ENCODE data around the gene ZNF831. TPM values are rescaled to one million over a fixed set of nuclear protein-coding genes. Genes with fewer than 3 reads are reported as not detected.

Gene ZNF831
- total RNA-seq, 1 experiment from 2014 or later: not detected

DNA sequence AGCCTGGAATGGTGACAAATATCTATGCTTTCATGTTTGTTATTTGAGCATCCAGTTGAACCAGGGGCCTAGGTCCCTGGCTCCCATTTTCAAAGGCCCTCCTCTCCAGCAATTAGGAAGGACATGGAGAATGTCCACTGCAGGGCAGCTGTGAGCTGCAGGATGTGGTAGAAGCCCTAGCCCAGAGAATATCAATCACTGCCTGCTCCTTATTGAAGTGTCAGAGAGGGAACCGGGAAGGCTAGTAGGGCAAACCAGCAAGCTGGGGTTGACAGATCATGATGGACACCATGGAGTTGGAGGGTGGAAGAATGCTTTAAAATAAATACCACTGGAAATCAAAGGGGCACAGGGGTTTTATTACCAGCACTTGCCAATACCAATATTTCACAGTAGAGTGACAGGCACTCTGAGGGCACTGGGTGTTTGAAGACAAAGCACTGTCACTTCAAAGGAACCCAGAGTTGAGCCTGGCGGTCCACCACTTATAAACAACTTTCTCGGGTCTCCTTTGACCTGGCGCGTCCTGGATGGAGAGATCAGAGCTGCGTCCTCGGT, 47.7 kb downstream of the ZNF831 start:
- Histone ChIP-seq H3K4me1 (ENCODE audit: low read length) (no peaks in the 10 kb centered on the region), H3K9me3 (ENCODE audit: low read length) (no peaks in the 10 kb centered on the region), H3K27me3 (ENCODE audit: low read length) (no peaks in the 10 kb centered on the region), H3K36me3 (ENCODE audit: insufficient read depth, low read length) (no peaks in the 10 kb centered on the region), H3K9me2 (replicated peaks; ENCODE audit: insufficient read depth, low read length) (no peaks in the 10 kb centered on the region), H3K4me3 (ENCODE audit: low read length) (no peak overlapping the region), H4K20me1 (ENCODE audit: insufficient read depth, low read depth, low read length) (no peaks in the 10 kb centered on the region), H3K79me2 (ENCODE audit: low read length) (no peaks in the 10 kb centered on the region), H2AFZ (ENCODE audit: low read length) (no peak overlapping the region), H3K27ac (ENCODE audit: low read length) (no peak overlapping the region), H3K9ac (ENCODE audit: low read length) (no peak overlapping the region), H3K4me2 (ENCODE audit: low read depth, low read length, poor library complexity, severe bottlenecking) (no peak overlapping the region)
- DNase-seq: no peak

DNA sequence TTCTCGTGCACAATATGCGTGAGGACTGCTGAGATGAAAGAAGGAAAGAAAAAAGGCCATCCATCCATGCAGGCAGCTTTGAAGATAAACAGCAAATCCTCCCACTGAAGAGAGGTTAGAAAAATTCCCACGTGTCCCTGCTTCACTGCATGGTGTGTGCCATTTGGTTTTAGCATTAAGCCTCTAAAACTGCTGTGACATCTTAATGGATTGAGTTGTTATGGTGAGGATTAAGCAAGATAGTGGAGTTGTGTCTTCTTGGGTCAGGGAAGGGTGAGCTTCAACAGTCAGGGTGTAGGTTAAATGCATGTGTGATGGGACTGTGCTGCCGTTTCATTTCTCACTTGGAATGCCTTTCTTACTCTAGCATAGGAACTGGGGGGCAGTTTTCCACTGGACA, 50.5 kb downstream of the ZNF831 start:
- no peaks in the 10 kb centered on the region for H3K36me3 ChIP-seq (ENCODE audit: insufficient read depth, low read length)

GRCh38 chr20:59214606-59215547, 51.3 kb downstream of the ZNF831 start:
- Histone ChIP-seq H4K20me1 (ENCODE audit: insufficient read depth, low read depth, low read length) (no peaks in the 10 kb centered on the region), H2AFZ (ENCODE audit: low read length) (no peak overlapping the region), H3K27ac (ENCODE audit: low read length) (no peak overlapping the region), H3K9ac (ENCODE audit: low read length) (no peak overlapping the region), H3K4me2 (ENCODE audit: low read depth, low read length, poor library complexity, severe bottlenecking) (no peak overlapping the region), H3K4me3 (ENCODE audit: low read length) (no peak overlapping the region), H3K79me2 (ENCODE audit: low read length) (no peaks in the 10 kb centered on the region), H3K27me3 (ENCODE audit: low read length) (no peaks in the 10 kb centered on the region), H3K36me3 (ENCODE audit: insufficient read depth, low read length) (no peaks in the 10 kb centered on the region), H3K9me3 (ENCODE audit: low read length) (no peaks in the 10 kb centered on the region), H3K4me1 (ENCODE audit: low read length) (no peaks in the 10 kb centered on the region), H3K9me2 (replicated peaks; ENCODE audit: insufficient read depth, low read length) (no peaks in the 10 kb centered on the region)
- no peak for DNase-seq

More for the DNA sequence above, 50.5 kb downstream of the ZNF831 start:
- Histone ChIP-seq H3K4me1 (ENCODE audit: low read length) (no peaks in the 10 kb centered on the region), H3K4me2 (ENCODE audit: low read depth, low read length, poor library complexity, severe bottlenecking) (no peak overlapping the region), H3K9me3 (ENCODE audit: low read length) (no peaks in the 10 kb centered on the region), H3K9me2 (replicated peaks; ENCODE audit: insufficient read depth, low read length) (no peaks in the 10 kb centered on the region), H4K20me1 (ENCODE audit: insufficient read depth, low read depth, low read length) (no peaks in the 10 kb centered on the region), H2AFZ (ENCODE audit: low read length) (no peak overlapping the region), H3K79me2 (ENCODE audit: low read length) (no peaks in the 10 kb centered on the region), H3K27me3 (ENCODE audit: low read length) (no peaks in the 10 kb centered on the region), H3K4me3 (ENCODE audit: low read length) (no peak overlapping the region), H3K27ac (ENCODE audit: low read length) (no peak overlapping the region), H3K9ac (ENCODE audit: low read length) (no peak overlapping the region)
- no peak for DNase-seq

GRCh38 chr20:59217173-59217572, 53.6 kb downstream of the ZNF831 start:
- Histone ChIP-seq H3K9me3 (ENCODE audit: low read length) (no peaks in the 10 kb centered on the region), H4K20me1 (ENCODE audit: insufficient read depth, low read depth, low read length) (no peaks in the 10 kb centered on the region), H3K9ac (ENCODE audit: low read length) (no peak overlapping the region), H3K4me2 (ENCODE audit: low read depth, low read length, poor library complexity, severe bottlenecking) (no peak overlapping the region), H3K36me3 (ENCODE audit: insufficient read depth, low read length) (no peaks in the 10 kb centered on the region), H3K27ac (ENCODE audit: low read length) (no peak overlapping the region), H2AFZ (ENCODE audit: low read length) (no peak overlapping the region), H3K27me3 (ENCODE audit: low read length) (no peaks in the 10 kb centered on the region; the same call in 1 of the 2 replicates), H3K79me2 (ENCODE audit: low read length) (no peaks in the 10 kb centered on the region), H3K4me3 (ENCODE audit: low read length) (no peak overlapping the region), H3K9me2 (replicated peaks; ENCODE audit: insufficient read depth, low read length) (no peaks in the 10 kb centered on the region), H3K4me1 (ENCODE audit: low read length) (no peaks in the 10 kb centered on the region)
- no peak for DNase-seq

DNA sequence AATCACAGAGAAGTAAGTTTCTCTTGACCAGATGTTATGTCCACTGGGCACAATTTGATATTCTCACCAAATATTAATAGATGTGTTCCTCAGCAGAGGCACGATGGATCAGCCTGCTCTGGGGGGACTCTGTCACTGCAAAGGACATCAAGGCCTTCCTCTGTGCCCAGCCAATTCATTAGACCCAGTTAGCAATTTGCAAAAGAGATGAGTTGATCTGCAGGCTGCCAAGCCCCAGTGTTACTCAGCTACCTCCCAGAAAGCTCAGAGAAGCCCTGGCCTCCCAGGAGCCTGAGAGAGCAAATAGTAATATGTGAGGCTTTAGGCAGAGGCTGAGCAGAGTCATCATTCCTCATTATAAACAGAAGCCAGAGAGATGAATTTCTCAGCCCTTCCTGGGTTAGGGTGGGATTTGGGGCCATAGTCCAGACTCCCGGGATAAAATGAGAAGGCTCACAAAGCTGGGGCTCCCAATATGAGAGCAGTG, 54.2 kb downstream of the ZNF831 start:
- Histone ChIP-seq H2AFZ (ENCODE audit: low read length) (no peak overlapping the region), H3K9me2 (replicated peaks; ENCODE audit: insufficient read depth, low read length) (no peaks in the 10 kb centered on the region), H3K9me3 (ENCODE audit: low read length) (no peaks in the 10 kb centered on the region), H3K36me3 (ENCODE audit: insufficient read depth, low read length) (no peaks in the 10 kb centered on the region), H3K4me3 (ENCODE audit: low read length) (no peak overlapping the region), H3K4me1 (ENCODE audit: low read length) (no peaks in the 10 kb centered on the region), H3K9ac (ENCODE audit: low read length) (no peak overlapping the region), H3K79me2 (ENCODE audit: low read length) (no peaks in the 10 kb centered on the region), H3K27ac (ENCODE audit: low read length) (no peak overlapping the region), H4K20me1 (ENCODE audit: insufficient read depth, low read depth, low read length) (no peaks in the 10 kb centered on the region), H3K27me3 (ENCODE audit: low read length) (no peaks in the 10 kb centered on the region; the same call in 1 of the 2 replicates), H3K4me2 (ENCODE audit: low read depth, low read length, poor library complexity, severe bottlenecking) (no peak overlapping the region)
- no peak for DNase-seq

- Histone ChIP-seq H3K9me3 (ENCODE audit: low read length) (no peaks in the 10 kb centered on the region), H4K20me1 (ENCODE audit: insufficient read depth, low read depth, low read length) (no peaks in the 10 kb centered on the region), H3K4me1 (ENCODE audit: low read length) (no peaks in the 10 kb centered on the region), H3K27me3 (ENCODE audit: low read length) (no peaks in the 10 kb centered on the region; the same call in 1 of the 2 replicates), H2AFZ (ENCODE audit: low read length) (no peak overlapping the region), H3K9me2 (replicated peaks; ENCODE audit: insufficient read depth, low read length) (no peaks in the 10 kb centered on the region), H3K27ac (ENCODE audit: low read length) (no peak overlapping the region), H3K9ac (ENCODE audit: low read length) (no peak overlapping the region), H3K4me2 (ENCODE audit: low read depth, low read length, poor library complexity, severe bottlenecking) (no peak overlapping the region), H3K79me2 (ENCODE audit: low read length) (no peaks in the 10 kb centered on the region), H3K36me3 (ENCODE audit: insufficient read depth, low read length) (no peaks in the 10 kb centered on the region), H3K4me3 (ENCODE audit: low read length) (no peak overlapping the region)
- no peak for DNase-seq
Measured at GRCh38 chr20:59219211-59219610, 55.6 kb downstream of the ZNF831 start.

DNA sequence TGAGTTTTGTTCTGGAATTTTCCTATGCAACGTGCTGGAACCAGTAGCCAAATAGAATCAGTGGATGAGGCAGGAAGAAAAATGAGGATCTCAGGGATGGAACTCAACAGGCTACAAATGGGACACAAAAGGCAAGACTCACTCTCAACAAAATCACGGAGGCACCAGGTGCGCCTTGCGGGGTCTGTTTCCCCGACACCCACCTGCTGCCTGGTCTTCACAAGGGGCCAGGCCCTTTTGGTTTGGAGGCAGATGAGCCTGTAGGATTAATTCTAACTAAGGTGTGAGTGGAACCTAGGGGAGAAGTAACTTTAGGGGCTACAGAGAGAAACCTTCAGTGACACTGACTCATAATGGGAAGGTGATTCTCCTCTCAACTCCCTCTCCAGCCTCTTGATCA, 56.5 kb downstream of the ZNF831 start:
- Histone ChIP-seq H3K79me2 (ENCODE audit: low read length) (no peaks in the 10 kb centered on the region), H3K4me2 (ENCODE audit: low read depth, low read length, poor library complexity, severe bottlenecking) (no peak overlapping the region), H3K9ac (ENCODE audit: low read length) (no peak overlapping the region), H4K20me1 (ENCODE audit: insufficient read depth, low read depth, low read length) (no peaks in the 10 kb centered on the region), H3K27me3 (ENCODE audit: low read length) (no peaks in the 10 kb centered on the region; the same call in 1 of the 2 replicates), H3K4me1 (ENCODE audit: low read length) (no peaks in the 10 kb centered on the region), H3K27ac (ENCODE audit: low read length) (no peak overlapping the region), H3K9me2 (replicated peaks; ENCODE audit: insufficient read depth, low read length) (no peaks in the 10 kb centered on the region), H3K4me3 (ENCODE audit: low read length) (no peak overlapping the region), H3K9me3 (ENCODE audit: low read length) (no peaks in the 10 kb centered on the region), H3K36me3 (ENCODE audit: insufficient read depth, low read length) (no peaks in the 10 kb centered on the region), H2AFZ (ENCODE audit: low read length) (no peak overlapping the region)
- no peak for DNase-seq

GRCh38 chr20:59221049-59221706, 57.6 kb downstream of the ZNF831 start:
- no peak overlapping the region for H3K27ac ChIP-seq (ENCODE audit: low read length)
- DNase-seq: no peak
- no peak overlapping the region for H2AFZ ChIP-seq (ENCODE audit: low read length)

More at GRCh38 chr20:59221049-59221706, 57.6 kb downstream of the ZNF831 start:
- H3K79me2 ChIP-seq (ENCODE audit: low read length): no peaks in the 10 kb centered on the region
- no peak overlapping the region for H3K4me3 ChIP-seq (ENCODE audit: low read length)
- no peak overlapping the region for H3K4me2 ChIP-seq (ENCODE audit: low read depth, low read length, poor library complexity, severe bottlenecking)
- H4K20me1 ChIP-seq (ENCODE audit: insufficient read depth, low read depth, low read length): no peaks in the 10 kb centered on the region
- no peaks in the 10 kb centered on the region for H3K4me1 ChIP-seq (ENCODE audit: low read length)
- H3K36me3 ChIP-seq (ENCODE audit: insufficient read depth, low read length): no peaks in the 10 kb centered on the region
- H3K9ac ChIP-seq (ENCODE audit: low read length): no peak overlapping the region
- H3K27me3 ChIP-seq (ENCODE audit: low read length): no peaks in the 10 kb centered on the region; the same call in 1 of the 2 replicates
- no peaks in the 10 kb centered on the region for H3K9me2 ChIP-seq (replicated peaks; ENCODE audit: insufficient read depth, low read length)
- no peaks in the 10 kb centered on the region for H3K9me3 ChIP-seq (ENCODE audit: low read length)

Measured in Karpas-422 (cell line).